Measurements from ENCODE around the gene LNX2. TPM values are rescaled to one million over a fixed set of nuclear protein-coding genes. Genes with fewer than 3 reads are reported as not detected.

LNX2 gene
- 1 to 10 TPM; 7.6 to 9.5 TPM for total RNA-seq

- peak; percentile 96 for DNase-seq
- H3K27ac Mint-ChIP-seq: peak within 1 kb of the TSS; percentile 97
- peaks cover 33% of the 10 kb centered on the region for H3K36me3 Mint-ChIP-seq (ENCODE audit: low read depth)
- peak within 1 kb of the TSS; percentile 89 for H3K4me3 Mint-ChIP-seq
- POLR2A ChIA-PET: interaction anchor here (0.9 kb wide), 1 partner anchor 16 kb away, joined by 3 read pairs; no protein-coding TSS in a partner anchor
- peaks cover 57% of the 10 kb centered on the region for H3K4me1 Mint-ChIP-seq
- CTCF ChIA-PET: interaction anchor here (0.5 to 1.7 kb wide), 7 partner anchors 9 to 337 kb away, joined by 3 to 7 read pairs (median 3); no protein-coding TSS in a partner anchor
- H3K9me3 Mint-ChIP-seq: no peaks in the 10 kb centered on the region
- H3K27me3 Mint-ChIP-seq: no peaks in the 10 kb centered on the region
Observed at GRCh38 chr13:27620377-27621115, at the start of gene LNX2. LNX2 (minus strand) TSS chr13:27620529; CDS start chr13:27581703, 38,826 bp downstream.

- CTCF ChIA-PET: no interaction called here
- POLR2A ChIA-PET: no interaction called here
Observed at GRCh38 chr13:27667946-27668345, 47.6 kb upstream of the LNX2 start.

GRCh38 chr13:27666951-27667350 is 46.6 kb upstream of the LNX2 start:
- H3K27ac Mint-ChIP-seq: no peak overlapping the region
- no peaks in the 10 kb centered on the region for H3K9me3 Mint-ChIP-seq
- H3K27me3 Mint-ChIP-seq: no peaks in the 10 kb centered on the region
- H3K4me3 Mint-ChIP-seq: no peak overlapping the region
- H3K4me1 Mint-ChIP-seq: peaks cover 2% of the 10 kb centered on the region
- no peak for DNase-seq
- peaks cover 8% of the 10 kb centered on the region for H3K36me3 Mint-ChIP-seq (ENCODE audit: low read depth)
- ChIA-PET CTCF (interaction anchor here (0.9 kb wide), 1 partner anchor 15 kb away, joined by 3 read pairs; no protein-coding TSS in a partner anchor), POLR2A (no interaction called here)

More at GRCh38 chr13:27667946-27668345, 47.6 kb upstream of the LNX2 start:
- Mint-ChIP-seq H3K27ac (no peak overlapping the region), H3K4me1 (peaks cover 2% of the 10 kb centered on the region), H3K9me3 (no peaks in the 10 kb centered on the region), H3K27me3 (no peaks in the 10 kb centered on the region), H3K36me3 (ENCODE audit: low read depth) (peaks cover 8% of the 10 kb centered on the region), H3K4me3 (no peak overlapping the region)
- DNase-seq: no peak

GRCh38 chr13:27665761-27666160 is 45.4 kb upstream of the LNX2 start:
- Mint-ChIP-seq H3K9me3 (no peaks in the 10 kb centered on the region), H3K27ac (no peak overlapping the region), H3K36me3 (ENCODE audit: low read depth) (peaks cover 11% of the 10 kb centered on the region), H3K4me1 (peaks cover 2% of the 10 kb centered on the region), H3K27me3 (no peaks in the 10 kb centered on the region), H3K4me3 (no peak overlapping the region)
- POLR2A ChIA-PET: no interaction called here
- no peak for DNase-seq
- CTCF ChIA-PET: no interaction called here

GRCh38 chr13:27665333-27665732 is 45.0 kb upstream of the LNX2 start:
- no peak for DNase-seq
- H3K27me3 Mint-ChIP-seq: no peaks in the 10 kb centered on the region
- H3K27ac Mint-ChIP-seq: no peak overlapping the region
- peaks cover 15% of the 10 kb centered on the region for H3K36me3 Mint-ChIP-seq (ENCODE audit: low read depth)
- no peak overlapping the region for H3K4me3 Mint-ChIP-seq
- POLR2A ChIA-PET: no interaction called here
- H3K4me1 Mint-ChIP-seq: peaks cover 2% of the 10 kb centered on the region
- no peaks in the 10 kb centered on the region for H3K9me3 Mint-ChIP-seq
- CTCF ChIA-PET: interaction anchor here (1.0 kb wide), 1 partner anchor 680 kb away, joined by 3 read pairs; no protein-coding TSS in a partner anchor

GRCh38 chr13:27663947-27664346 is 43.6 kb upstream of the LNX2 start:
- POLR2A ChIA-PET: no interaction called here
- Mint-ChIP-seq H3K27ac (no peak overlapping the region), H3K36me3 (ENCODE audit: low read depth) (peaks cover 15% of the 10 kb centered on the region), H3K4me1 (peaks cover 2% of the 10 kb centered on the region), H3K27me3 (no peaks in the 10 kb centered on the region), H3K4me3 (no peak overlapping the region), H3K9me3 (no peaks in the 10 kb centered on the region)
- CTCF ChIA-PET: no interaction called here
- DNase-seq: no peak

- Mint-ChIP-seq H3K27ac (no peak overlapping the region), H3K4me3 (no peak overlapping the region), H3K36me3 (ENCODE audit: low read depth) (peaks cover 15% of the 10 kb centered on the region), H3K27me3 (no peaks in the 10 kb centered on the region), H3K9me3 (no peaks in the 10 kb centered on the region), H3K4me1 (peaks cover 2% of the 10 kb centered on the region)
- no peak for DNase-seq
- POLR2A ChIA-PET: no interaction called here
- CTCF ChIA-PET: interaction anchor here (0.9 kb wide), 1 partner anchor 13 kb away, joined by 3 read pairs; no protein-coding TSS in a partner anchor
Observed at GRCh38 chr13:27662738-27663470, 42.6 kb upstream of the LNX2 start.

GRCh38 chr13:27661017-27661416 is 40.7 kb upstream of the LNX2 start:
- no peaks in the 10 kb centered on the region for H3K9me3 Mint-ChIP-seq
- POLR2A ChIA-PET: no interaction called here
- H3K4me1 Mint-ChIP-seq: no peaks in the 10 kb centered on the region
- no peak overlapping the region for H3K27ac Mint-ChIP-seq
- H3K27me3 Mint-ChIP-seq: no peaks in the 10 kb centered on the region
- peaks cover 9% of the 10 kb centered on the region for H3K36me3 Mint-ChIP-seq (ENCODE audit: low read depth)
- CTCF ChIA-PET: interaction anchor here (0.8 kb wide), 1 partner anchor 11 kb away, joined by 3 read pairs; no protein-coding TSS in a partner anchor
- no peak for DNase-seq
- no peak overlapping the region for H3K4me3 Mint-ChIP-seq

GRCh38 chr13:27660511-27660910 is 40.2 kb upstream of the LNX2 start:
- ChIA-PET CTCF (interaction anchor here (0.8 kb wide), 1 partner anchor 11 kb away, joined by 3 read pairs; no protein-coding TSS in a partner anchor), POLR2A (no interaction called here)
- Mint-ChIP-seq H3K4me1 (no peaks in the 10 kb centered on the region), H3K27me3 (no peaks in the 10 kb centered on the region), H3K36me3 (ENCODE audit: low read depth) (peaks cover 7% of the 10 kb centered on the region), H3K4me3 (no peak overlapping the region), H3K9me3 (no peaks in the 10 kb centered on the region), H3K27ac (no peak overlapping the region)
- no peak for DNase-seq

- H3K9me3 Mint-ChIP-seq: no peaks in the 10 kb centered on the region
- no peak overlapping the region for H3K4me3 Mint-ChIP-seq
- ChIA-PET CTCF (no interaction called here), POLR2A (no interaction called here)
- peaks cover 1% of the 10 kb centered on the region for H3K4me1 Mint-ChIP-seq
- peaks cover 11% of the 10 kb centered on the region for H3K36me3 Mint-ChIP-seq (ENCODE audit: low read depth)
- DNase-seq: no peak
- no peak overlapping the region for H3K27ac Mint-ChIP-seq
- H3K27me3 Mint-ChIP-seq: no peaks in the 10 kb centered on the region
Observed at GRCh38 chr13:27659145-27659865, 39.0 kb upstream of the LNX2 start.

GRCh38 chr13:27658546-27658945 is 38.2 kb upstream of the LNX2 start:
- no peak for DNase-seq
- no peaks in the 10 kb centered on the region for H3K27me3 Mint-ChIP-seq
- no peak overlapping the region for H3K4me3 Mint-ChIP-seq
- peaks cover 11% of the 10 kb centered on the region for H3K36me3 Mint-ChIP-seq (ENCODE audit: low read depth)
- H3K27ac Mint-ChIP-seq: no peak overlapping the region
- H3K9me3 Mint-ChIP-seq: no peaks in the 10 kb centered on the region
- ChIA-PET CTCF (no interaction called here), POLR2A (no interaction called here)
- H3K4me1 Mint-ChIP-seq: peaks cover 1% of the 10 kb centered on the region

- Mint-ChIP-seq H3K36me3 (ENCODE audit: low read depth) (peaks cover 16% of the 10 kb centered on the region), H3K4me3 (no peak overlapping the region), H3K27ac (no peak overlapping the region), H3K9me3 (no peaks in the 10 kb centered on the region), H3K4me1 (peaks cover 1% of the 10 kb centered on the region), H3K27me3 (no peaks in the 10 kb centered on the region)
- DNase-seq: no peak
- ChIA-PET POLR2A (no interaction called here), CTCF (no interaction called here)
Observed at GRCh38 chr13:27657724-27658123, 37.4 kb upstream of the LNX2 start.

- H3K4me1 Mint-ChIP-seq: peaks cover 1% of the 10 kb centered on the region
- POLR2A ChIA-PET: no interaction called here
- no peaks in the 10 kb centered on the region for H3K27me3 Mint-ChIP-seq
- no peak overlapping the region for H3K4me3 Mint-ChIP-seq
- no peak overlapping the region for H3K27ac Mint-ChIP-seq
- peaks cover 32% of the 10 kb centered on the region for H3K36me3 Mint-ChIP-seq (ENCODE audit: low read depth)
- peaks cover 10% of the 10 kb centered on the region for H3K9me3 Mint-ChIP-seq
- DNase-seq: no peak
- CTCF ChIA-PET: no interaction called here
Observed at GRCh38 chr13:27654816-27655215, 34.5 kb upstream of the LNX2 start.
